Activated CD4-positive, alpha-beta T cell treated with anti-CD3 and anti-CD28 coated beads for 4 hours (primary cell): ENCODE data around the gene RFC2.
"Not testable (repeated sequence)": the region's sequence is repeated elsewhere in the genome, so short reads cannot be mapped to it uniquely, and the experiment has no call there.

ENCODE experiments used
- DNase-seq, 2 donors: peaks; one replicate each; pipeline ENCODE4 v3.0.0-alpha.2; 2020

RFC2 gene

GRCh38 chr7:74215921-74216320 lies 38.3 kb downstream of the RFC2 start:
- no peak for DNase-seq

- no peak for DNase-seq
Measured at GRCh38 chr7:74214816-74215630, 39.2 kb downstream of the RFC2 start.

- no peak for DNase-seq
Measured at GRCh38 chr7:74212661-74213060, 41.5 kb downstream of the RFC2 start.

GRCh38 chr7:74208241-74208640 lies 46.0 kb downstream of the RFC2 start:
- DNase-seq = not testable (repeated sequence)

GRCh38 chr7:74207586-74207985 lies 46.6 kb downstream of the RFC2 start:
- DNase-seq = no peak

- DNase-seq = peak; percentile 63 to 80
Measured at GRCh38 chr7:74206589-74207120, 47.5 kb downstream of the RFC2 start.

DNA sequence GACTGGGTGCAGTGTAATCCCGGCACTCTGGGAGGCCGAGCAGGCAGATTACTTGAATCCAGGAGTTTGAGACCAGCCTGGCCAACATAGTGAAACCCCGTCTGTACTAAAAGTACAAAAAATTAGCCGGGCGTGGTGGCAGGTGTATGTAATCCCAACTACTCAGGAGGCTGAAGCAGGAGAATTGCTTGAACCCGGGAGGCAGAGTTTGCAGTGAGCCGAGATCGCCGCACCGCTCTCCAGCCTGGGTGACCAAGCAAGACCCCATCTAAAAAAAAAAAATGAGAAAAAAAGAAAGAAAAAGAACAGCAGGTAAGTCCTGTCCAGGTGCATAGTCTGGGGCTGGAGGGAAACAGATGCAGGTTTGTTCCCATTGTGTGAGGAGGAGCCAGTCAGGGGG lies 48.1 kb downstream of the RFC2 start:
- not testable (repeated sequence) for DNase-seq

DNA sequence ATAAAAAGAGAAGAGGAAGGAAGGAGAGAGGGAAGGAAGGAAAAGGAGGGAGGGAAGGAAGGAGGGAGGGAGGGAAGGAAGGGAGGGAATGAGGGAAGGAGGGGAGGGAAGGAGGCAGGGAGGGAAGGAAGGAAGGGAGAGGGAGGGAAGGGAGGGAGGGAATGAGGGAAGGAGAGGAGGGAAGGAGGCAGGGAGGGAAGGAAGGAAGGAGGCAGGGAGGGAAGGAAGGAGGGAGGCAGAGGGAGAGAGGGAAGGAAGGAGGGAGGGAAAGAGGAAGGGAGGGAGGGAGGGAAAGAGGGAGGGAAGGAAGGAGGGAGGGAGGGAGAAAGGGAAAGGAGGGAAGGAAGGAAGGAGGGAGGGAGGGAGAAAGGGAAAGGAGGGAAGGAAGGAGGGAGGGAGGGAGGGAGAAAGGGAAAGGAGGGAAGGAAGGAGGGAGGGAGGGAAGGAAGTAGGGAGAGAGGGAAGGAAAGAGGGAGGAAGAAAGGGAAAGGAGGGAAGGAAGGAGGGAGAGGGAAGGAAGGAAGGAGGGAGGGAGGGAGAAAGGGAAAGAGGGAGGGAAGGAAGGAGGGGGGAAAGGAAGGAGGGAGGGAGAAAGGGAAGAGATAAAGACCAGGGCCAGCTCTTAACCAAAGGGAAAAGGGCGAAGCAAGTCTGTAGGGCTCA lies 50.1 kb downstream of the RFC2 start:
- DNase-seq = no peak

DNA sequence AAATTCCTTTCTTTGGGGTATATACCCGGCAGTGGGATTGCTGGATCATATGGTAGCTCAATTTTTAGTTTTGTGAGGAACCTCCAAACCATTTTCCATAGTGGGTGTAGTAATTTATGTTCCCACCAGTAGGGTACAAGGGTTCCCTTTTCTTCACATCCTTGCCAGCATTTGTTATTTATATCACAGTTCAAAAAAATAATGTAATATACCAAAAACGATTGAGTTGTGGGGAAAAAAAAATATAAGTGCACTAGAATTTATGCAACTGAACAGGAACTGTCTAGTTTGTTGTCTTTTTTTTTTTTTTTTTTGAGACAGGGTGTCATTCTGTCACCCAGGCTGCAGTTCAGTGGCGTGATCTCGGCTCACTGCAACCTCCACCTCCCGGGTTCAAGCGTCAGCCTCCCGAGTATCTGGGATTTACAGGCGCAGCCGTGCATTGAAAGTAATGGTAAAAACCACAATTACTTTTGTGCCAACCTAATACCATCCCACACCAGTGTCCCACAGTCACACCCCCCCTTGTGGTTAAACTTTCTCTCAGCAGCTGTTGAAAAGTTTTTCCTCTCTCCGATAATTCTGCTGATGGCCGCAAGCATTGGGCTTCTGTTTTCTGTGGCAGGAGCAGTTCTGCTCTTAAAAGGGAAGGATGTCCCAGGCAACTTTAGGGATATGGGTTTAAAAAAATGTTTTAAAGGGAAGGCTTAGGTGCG lies 51.2 kb downstream of the RFC2 start:
- DNase-seq = no peak

DNA sequence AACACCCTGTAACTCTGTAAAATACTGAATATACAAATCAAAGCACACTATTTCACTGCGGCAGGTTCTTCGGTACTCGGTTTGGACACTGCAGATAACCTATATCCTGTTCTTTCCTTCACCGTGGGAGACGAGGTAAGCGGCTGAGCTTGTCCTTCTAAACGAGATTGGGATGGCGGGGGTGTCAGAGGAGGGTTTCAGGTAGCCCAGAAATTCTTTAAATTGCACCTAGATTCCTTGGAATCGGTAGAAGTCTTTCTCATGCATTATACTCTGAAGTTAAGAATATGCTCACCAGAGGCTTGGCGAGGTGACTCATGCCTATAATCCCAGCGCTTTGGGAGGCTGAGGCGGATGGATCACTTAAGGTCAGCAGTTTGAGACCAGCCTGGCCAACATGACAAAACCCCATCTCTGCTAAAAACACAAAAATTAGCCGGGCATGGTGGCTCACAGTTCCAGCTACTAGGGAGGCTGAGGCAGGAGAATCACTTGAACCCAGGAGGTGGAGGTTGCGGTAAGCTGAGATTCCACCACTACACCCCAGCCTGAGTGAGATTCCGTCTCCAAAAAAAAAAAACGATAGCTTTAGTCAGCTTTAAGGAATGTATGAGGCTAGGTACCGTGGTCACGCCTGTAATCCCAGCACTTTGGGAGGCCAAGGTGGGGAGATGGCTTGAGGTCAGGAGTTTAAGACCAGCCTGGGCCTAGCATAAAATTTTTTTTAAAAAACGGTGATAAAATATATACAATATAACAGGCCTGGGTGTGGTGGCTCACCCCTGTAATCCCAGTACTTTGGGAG lies 54.4 kb downstream of the RFC2 start:
- no peak for DNase-seq

GRCh38 chr7:74197449-74198124 lies 56.6 kb downstream of the RFC2 start:
- no peak for DNase-seq

DNA sequence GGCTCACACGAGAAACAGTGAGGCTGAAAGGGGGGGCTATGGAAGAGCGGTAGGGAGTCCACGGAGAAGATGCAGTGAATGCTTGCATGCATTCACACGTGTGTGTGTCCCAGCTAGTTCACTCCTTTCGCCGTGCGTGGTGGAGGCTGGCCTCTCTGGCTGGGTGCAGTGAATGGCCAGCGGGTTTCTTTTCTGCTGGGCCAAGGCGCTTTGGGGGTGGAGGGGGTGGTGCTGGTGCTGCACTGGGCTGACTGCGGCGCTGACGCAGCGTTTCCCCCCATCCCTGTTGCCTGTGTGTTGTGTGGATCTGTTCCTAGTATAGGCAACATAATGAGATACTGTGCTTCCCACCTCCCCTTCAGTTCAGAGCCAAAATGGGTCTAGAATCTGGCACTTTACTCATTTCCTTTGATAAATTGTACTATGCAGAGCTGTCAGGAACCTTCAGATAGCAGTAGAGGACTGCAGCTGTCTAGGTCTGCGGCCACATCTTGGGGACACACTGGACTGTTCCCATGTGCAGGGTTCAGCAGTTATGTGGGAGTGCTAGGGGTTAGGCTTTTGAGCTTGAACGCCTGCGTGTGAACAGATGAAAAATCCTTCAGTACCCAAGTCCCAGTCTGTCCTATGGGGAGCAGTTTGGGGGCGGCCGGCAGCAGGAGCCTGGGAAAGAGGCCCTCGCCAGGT lies 58.1 kb downstream of the RFC2 start:
- DNase-seq = not testable (repeated sequence)

DNA sequence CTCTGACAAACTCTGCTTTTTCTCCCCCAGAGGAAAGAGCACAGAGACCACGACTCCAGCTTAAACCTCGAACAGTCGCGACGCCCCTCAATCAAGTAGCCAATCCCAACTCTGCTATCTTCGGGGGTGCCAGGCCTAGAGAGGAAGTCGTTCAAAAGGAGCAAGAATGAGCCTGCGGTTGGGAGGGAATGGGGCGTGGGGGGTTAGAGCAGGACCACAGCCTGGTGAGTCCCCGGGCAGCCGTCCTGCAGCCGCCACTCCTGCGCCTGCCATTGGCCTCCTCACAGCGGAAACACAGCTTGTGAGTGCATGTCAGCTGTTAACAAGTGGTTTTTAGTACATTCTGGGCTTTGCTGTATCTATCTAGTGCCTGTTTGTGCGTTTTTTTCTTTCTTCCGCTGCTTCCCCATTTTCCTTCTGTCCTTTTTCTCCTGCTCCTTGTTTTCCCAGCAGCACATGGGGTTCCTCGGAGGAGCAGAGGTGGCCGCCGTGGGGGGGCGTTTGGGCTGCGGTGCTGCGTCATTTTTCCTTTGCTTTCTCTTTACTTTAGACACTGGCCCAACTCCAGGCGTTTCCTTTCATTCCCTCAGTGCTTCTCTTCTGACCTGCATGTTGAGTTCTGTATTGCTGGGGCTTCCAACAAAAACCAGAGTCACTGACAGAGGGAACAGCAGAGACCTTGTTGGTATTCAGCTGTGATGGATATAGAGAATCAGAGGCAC lies 58.9 kb downstream of the RFC2 start:
- not testable (repeated sequence) for DNase-seq

DNA sequence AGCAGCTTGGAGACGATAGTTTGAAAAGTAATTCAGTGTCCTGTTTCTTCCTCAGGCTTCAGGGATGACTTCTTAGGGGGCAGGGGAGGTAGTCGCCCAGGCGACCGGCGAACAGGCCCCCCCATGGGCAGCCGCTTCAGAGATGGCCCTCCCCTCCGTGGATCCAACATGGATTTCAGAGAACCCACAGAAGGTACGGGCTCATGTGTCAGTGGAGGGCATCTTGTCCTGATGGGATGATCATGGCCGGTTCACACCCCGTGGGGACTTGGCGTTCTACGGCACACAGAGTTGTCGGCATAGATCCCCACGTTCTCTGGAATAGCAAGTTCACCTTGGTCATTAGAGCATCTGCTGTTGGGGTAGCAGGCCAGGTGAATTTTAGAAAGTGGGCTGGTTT lies 59.5 kb downstream of the RFC2 start:
- no peak for DNase-seq

GRCh38 chr7:74193913-74194312 lies 60.3 kb downstream of the RFC2 start:
- no peak for DNase-seq

GRCh38 chr7:74193054-74193453 lies 61.1 kb downstream of the RFC2 start:
- no peak for DNase-seq

- DNase-seq = no peak
Measured at GRCh38 chr7:74191231-74191630, 63.0 kb downstream of the RFC2 start.

- DNase-seq = no peak
Measured at GRCh38 chr7:74190259-74190658, 63.9 kb downstream of the RFC2 start.

GRCh38 chr7:74187915-74188675 lies 66.1 kb downstream of the RFC2 start:
- DNase-seq = no peak

GRCh38 chr7:74185636-74186035 lies 68.6 kb downstream of the RFC2 start:
- DNase-seq = no peak
